Transverse colon (tissue), 4 donors: Measurements from ENCODE around the gene INPP5K. TPM values are rescaled to one million over a fixed set of nuclear protein-coding genes. Genes with fewer than 3 reads are reported as not detected.

Experiments used
- DNase-seq: peaks from one replicate; pipeline ENCODE4 v3.0.0-alpha.2; 2019
- H3K27ac ChIP-seq, 4 donors: fragments of 200-600 bp; sonication (generic); 2 replicates each; pipeline ENCODE4 v1.5.1; 2016 to 2018; ENCODE audit warnings: inconsistent platforms in 4 of 4
- H3K27me3 ChIP-seq: fragments of 200-600 bp; sonication (generic); 2 replicates; pipeline ENCODE4 v1.5.1; 2017; ENCODE audit warnings: inconsistent platforms
- H3K36me3 ChIP-seq, 4 donors: fragments of 200-600 bp; sonication (generic); 2 replicates each; pipeline ENCODE4 v1.5.1; 2017 to 2019; ENCODE audit warnings: inconsistent platforms in 4 of 4
- H3K4me1 ChIP-seq, 4 donors: fragments of 200-600 bp; sonication (generic); 2 replicates each; pipeline ENCODE4 v1.5.1; 2017 to 2020; ENCODE audit warnings: inconsistent platforms in 4 of 4
- H3K4me3 ChIP-seq, 4 donors: fragments of 200-600 bp; sonication (generic); 1 replicate in 1 of 4; 2 replicates in 3 of 4; pipeline versions ENCODE4 v1.5.1 to v1.6.1; 2017 to 2019; ENCODE audit warnings: inconsistent platforms in 4 of 4
- H3K9me3 ChIP-seq, 2 donors: fragments of 200-600 bp; sonication (generic); 2 replicates each; pipeline ENCODE4 v1.5.1; 2017 to 2019; ENCODE audit warnings: inconsistent platforms in 2 of 2
- EP300 ChIP-seq: sonication (generic); formaldehyde crosslinking; IDR thresholded peaks from one replicate; pipeline ENCODE4 v1.6.1; 2017; ENCODE audit warnings: antibody characterized with exemption, low read depth
- POLR2A ChIP-seq: fragments of 450-650 bp; IDR thresholded peaks from one replicate; pipeline ENCODE4 v1.6.1; 2016; ENCODE audit warnings: antibody characterized with exemption, mild to moderate bottlenecking, moderate library complexity
- POLR2AphosphoS5 ChIP-seq, 3 donors: sonication (generic); formaldehyde crosslinking; IDR thresholded peaks; one replicate each; pipeline ENCODE4 v1.6.1; 2016; ENCODE audit warnings: antibody characterized with exemption in 3 of 3
- WGBS, 2 donors: methylation state at CpG; one replicate each; pipeline ENCODE4 v1.1.5; 2018; ENCODE audit warnings: low coverage in 1 of 2; 5-methylcytosine and 5-hydroxymethylcytosine counted together
- in situ Hi-C, 4 donors: fragments of 200-750 bp; cut with MboI; loops; one replicate each; pipeline versions ENCODE4 v1.15.0 to v1.15.1; 2017; ENCODE audit warnings: low sequenced_read_pairs in 3 of 4, low pct_ligation_motif_present in 1 of 4, low pct_unique_long_range_greater_than_20kb in 1 of 4
- intact Hi-C: fragments of 100-400 bp; cut with DNase I; formaldehyde crosslinking; loops from one replicate; pipeline ENCODE4 v1.15.1; 2023; ENCODE audit warnings: low total_unique reads
- total RNA-seq, 4 donors: library from RNA; depleted of rRNA; stranded (reverse); fragments of >200 nt; gene quantifications; one replicate each; pipeline ENCODE4 v1.1.0, GENCODE V29; 2016
- TF ChIP-seq, protein P1 (sequence below), 5 experiments: fragments of 200-600 bp in 3 of 5; fragments of 450-650 bp in 2 of 5; sonication (generic) in 3 of 5; IDR thresholded peaks; 1 replicate in 2 of 5; 2 replicates in 3 of 5; pipeline ENCODE4 v1.5.1; 2016 to 2017; ENCODE audit warnings: antibody characterized with exemption in 5 of 5, inconsistent platforms in 3 of 5, mild to moderate bottlenecking in 2 of 5, moderate library complexity in 1 of 5

The INPP5K gene
- total RNA-seq, 4 donors from 2014 or later = 10.9 to 114 (median 81.9) TPM

DNA sequence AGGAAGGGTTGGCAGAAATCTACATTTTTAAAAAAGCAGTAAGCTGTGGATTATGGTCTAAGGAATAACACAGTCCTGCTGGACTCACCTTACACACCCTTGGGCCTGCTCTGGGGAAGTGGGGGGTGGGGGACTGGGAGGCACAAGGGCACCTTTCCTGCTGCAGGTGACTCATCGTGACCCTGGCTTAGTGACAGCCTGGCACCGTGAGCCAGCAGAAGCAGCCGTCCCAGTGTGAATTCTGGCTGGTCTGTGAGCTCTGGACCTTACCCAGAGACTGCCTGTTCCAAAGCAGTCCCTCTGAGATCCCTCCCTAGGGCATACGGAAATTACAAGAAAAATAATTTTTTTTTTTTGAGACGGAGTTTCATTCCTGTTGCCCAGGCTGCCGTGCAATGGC lies 56.2 kb downstream of the INPP5K start:
- Histone ChIP-seq H3K4me1 (peaks cover 7 to 48% (median 12%) of the 10 kb centered on the region in 4 donors), H3K36me3 (peaks cover 0 to 2% (median under 1%) of the 10 kb centered on the region in 4 donors), H3K27me3 (no peaks in the 10 kb centered on the region), H3K9me3 (no peaks in the 10 kb centered on the region), H3K27ac (peak overlapping the region; percentile 24 to 73 (median 63)), H3K4me3 (no peak overlapping the region)
- peak; percentile 16 for TF ChIP-seq POLR2A
- TF ChIP-seq POLR2AphosphoS5 (IDR thresholded peaks at IDR 0.05) = peak in 2 of 3 donors; percentile 44 to 48
- TF ChIP-seq, protein P1, sequence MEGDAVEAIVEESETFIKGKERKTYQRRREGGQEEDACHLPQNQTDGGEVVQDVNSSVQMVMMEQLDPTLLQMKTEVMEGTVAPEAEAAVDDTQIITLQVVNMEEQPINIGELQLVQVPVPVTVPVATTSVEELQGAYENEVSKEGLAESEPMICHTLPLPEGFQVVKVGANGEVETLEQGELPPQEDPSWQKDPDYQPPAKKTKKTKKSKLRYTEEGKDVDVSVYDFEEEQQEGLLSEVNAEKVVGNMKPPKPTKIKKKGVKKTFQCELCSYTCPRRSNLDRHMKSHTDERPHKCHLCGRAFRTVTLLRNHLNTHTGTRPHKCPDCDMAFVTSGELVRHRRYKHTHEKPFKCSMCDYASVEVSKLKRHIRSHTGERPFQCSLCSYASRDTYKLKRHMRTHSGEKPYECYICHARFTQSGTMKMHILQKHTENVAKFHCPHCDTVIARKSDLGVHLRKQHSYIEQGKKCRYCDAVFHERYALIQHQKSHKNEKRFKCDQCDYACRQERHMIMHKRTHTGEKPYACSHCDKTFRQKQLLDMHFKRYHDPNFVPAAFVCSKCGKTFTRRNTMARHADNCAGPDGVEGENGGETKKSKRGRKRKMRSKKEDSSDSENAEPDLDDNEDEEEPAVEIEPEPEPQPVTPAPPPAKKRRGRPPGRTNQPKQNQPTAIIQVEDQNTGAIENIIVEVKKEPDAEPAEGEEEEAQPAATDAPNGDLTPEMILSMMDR (IDR thresholded peaks at IDR 0.05) = no peak
- no peak for TF ChIP-seq EP300
- intact Hi-C loops = no loop called here
- in situ Hi-C loops = no loop called here
- peak; percentile 81 for DNase-seq
- whole genome bisulfite sequencing, 2 donors = 36% methylated on average over 6 of the region's 6 CpGs; no CpG with 5 or more reads in 1 of the 2 donors

DNA sequence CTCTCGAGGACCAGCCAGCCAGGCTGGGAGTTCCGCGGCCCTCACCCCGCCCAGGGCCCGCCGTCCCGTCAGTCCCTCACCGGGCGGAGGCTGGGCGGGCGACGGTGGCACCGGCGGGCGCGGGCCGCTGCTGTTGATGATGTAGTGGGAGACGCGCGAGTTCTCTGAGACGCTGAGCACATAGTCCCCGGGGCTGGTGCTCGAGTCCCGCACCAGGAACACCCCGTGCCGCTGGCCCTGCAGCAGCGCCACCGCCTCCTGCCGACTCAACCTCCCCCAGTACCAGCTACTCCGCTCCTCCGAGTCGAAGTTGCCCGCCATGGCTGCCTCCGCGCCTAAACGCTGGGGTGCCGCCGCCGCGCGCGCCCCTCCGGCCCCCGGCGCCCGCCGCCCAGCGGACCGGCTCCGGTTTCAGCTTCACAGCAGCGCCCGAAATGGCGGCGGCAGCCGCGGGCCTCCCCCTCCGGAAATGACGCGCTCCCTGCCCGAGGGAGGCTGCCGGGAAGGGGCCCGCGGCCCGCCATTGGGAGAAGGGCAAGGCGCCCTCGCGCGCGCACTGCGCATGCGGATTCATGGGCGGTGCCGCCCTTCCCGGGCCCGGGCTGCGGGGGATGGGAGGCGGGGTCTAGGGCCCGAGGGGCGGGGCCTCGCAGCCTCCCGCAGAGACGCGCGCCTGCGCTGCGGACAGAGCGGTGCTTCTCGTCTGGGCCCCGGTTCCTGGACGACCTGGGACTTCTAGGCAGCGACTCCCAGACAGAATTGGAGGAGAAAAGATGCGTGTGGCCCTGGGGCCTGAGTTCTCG lies 60.4 kb downstream of the INPP5K start, which contains the start of gene CRK:
Gene CRK (minus strand): TSS at position 436 of the 803 bp plus-strand sequence. CDS start 115 bp downstream, at position 321.
- Histone ChIP-seq H3K36me3 (no peaks in the 10 kb centered on the region), H3K27me3 (no peaks in the 10 kb centered on the region), H3K4me1 (peaks cover 27 to 68% (median 40%) of the 10 kb centered on the region in 4 donors), H3K27ac (peak within 1 kb of the TSS; percentile 97 to 99 (median 98)), H3K4me3 (peak within 1 kb of the TSS; percentile 75 to 99 (median 79)), H3K9me3 (no peaks in the 10 kb centered on the region)
- intact Hi-C loops (loop anchor here (2.0 kb wide), 1 partner anchor 55 kb away; the partner anchor contains the start of gene YWHAE), in situ Hi-C loops (no loop called here)
- 1% methylated on average over 36 of the region's 93 CpGs; no CpG with 5 or more reads in 1 of the 2 donors for WGBS, 2 donors
- peak; percentile 98 for DNase-seq
- TF ChIP-seq, protein P1 (IDR thresholded peaks at IDR 0.05) = no peak
- TF ChIP-seq POLR2AphosphoS5 (IDR thresholded peaks at IDR 0.05) = peak; percentile 84 to 99 (median 98)
- peak; percentile 39 for TF ChIP-seq EP300
- TF ChIP-seq POLR2A = peak; percentile 94

DNA sequence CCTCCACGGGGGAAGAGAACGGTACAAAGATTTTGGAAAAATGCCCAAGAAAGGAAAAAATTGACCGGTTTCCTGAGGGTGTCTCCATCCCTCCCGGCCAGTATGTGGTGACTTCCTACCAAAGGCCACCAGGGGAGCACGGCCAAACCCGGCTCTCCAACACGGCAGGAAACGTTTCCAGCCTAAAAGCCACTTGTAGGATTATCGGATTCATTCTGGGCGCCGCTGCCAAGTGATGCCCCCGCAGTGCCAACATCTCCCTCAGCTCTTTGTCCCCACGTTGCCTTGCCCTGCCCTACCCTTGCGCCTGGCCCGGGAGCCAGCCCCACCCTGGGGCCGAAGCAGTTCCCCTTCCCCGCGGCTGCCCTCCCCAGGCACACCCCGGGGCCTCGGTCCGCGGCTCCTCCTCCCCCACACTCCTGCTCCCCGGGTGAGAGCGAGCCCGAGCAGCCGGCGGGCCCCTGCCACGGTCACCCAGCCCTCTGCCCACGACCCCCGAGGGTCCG lies 61.1 kb downstream of the INPP5K start:
- Histone ChIP-seq H3K4me1 (peaks cover 27 to 65% (median 36%) of the 10 kb centered on the region in 4 donors), H3K27ac (peak overlapping the region; percentile 97 to 99 (median 98)), H3K9me3 (no peaks in the 10 kb centered on the region), H3K27me3 (no peaks in the 10 kb centered on the region), H3K36me3 (no peaks in the 10 kb centered on the region), H3K4me3 (peak overlapping the region; percentile 75 to 99 (median 79))
- intact Hi-C loops = loop anchor here (2.0 kb wide), 1 partner anchor 55 kb away; the partner anchor contains the start of gene YWHAE
- WGBS, 2 donors = 0% methylated on average over 17 of the region's 31 CpGs; no CpG with 5 or more reads in 1 of the 2 donors
- in situ Hi-C loops = no loop called here
- TF ChIP-seq POLR2AphosphoS5 (IDR thresholded peaks at IDR 0.05) (peak in 1 of 3 donors; percentile 40), EP300 (no peak), POLR2A (peak; percentile 38)
- TF ChIP-seq, protein P1 (IDR thresholded peaks at IDR 0.05) = peak; percentile 54 to 91 (median 58)
- peak; percentile 68 for DNase-seq

DNA sequence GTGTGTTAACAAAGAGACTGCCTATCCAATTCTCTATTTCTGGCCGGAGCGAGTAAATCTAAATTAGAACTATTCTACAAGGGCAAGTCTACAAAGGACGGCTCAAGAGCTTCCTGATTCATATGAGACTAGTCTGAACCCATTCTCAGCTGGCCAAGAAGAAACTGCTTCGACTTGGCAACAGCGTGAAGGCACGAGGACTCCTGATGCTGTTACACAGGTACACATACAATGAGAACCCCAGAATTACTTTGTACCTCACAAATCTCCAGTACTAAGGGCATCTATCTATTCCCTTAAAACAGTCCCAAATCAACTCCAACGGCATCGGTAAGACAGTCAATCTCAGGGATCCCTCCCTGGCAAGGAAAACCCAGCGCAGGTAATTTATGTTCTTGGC lies 61.9 kb downstream of the INPP5K start:
- Histone ChIP-seq H3K36me3 (no peaks in the 10 kb centered on the region), H3K4me3 (peak overlapping the region; percentile 75 to 99 (median 79)), H3K4me1 (peaks cover 20 to 66% (median 39%) of the 10 kb centered on the region in 4 donors), H3K27ac (peak overlapping the region; percentile 97 to 99 (median 98)), H3K27me3 (no peaks in the 10 kb centered on the region), H3K9me3 (no peaks in the 10 kb centered on the region)
- DNase-seq = no peak
- intact Hi-C loops = loop anchor here (2.0 kb wide), 1 partner anchor 54 kb away; the partner anchor contains the start of gene YWHAE
- WGBS, 2 donors = 46 to 47% methylated on average over 6 to 9 of the region's 9 CpGs
- no peak for TF ChIP-seq EP300
- in situ Hi-C loops = no loop called here
